ENCODE data around the gene PGGT1B. TPM values are rescaled to one million over a fixed set of nuclear protein-coding genes. Genes with fewer than 3 reads are reported as not detected.
A peak's percentile ranks its signal among the peaks of the same experiment; 100 is the strongest.
"Not testable (repeated sequence)": the region's sequence is repeated elsewhere in the genome, so short reads cannot be mapped to it uniquely, and the experiment has no call there.

The PGGT1B gene
- total RNA-seq, 1 donor from 2014 or later, result 23.2 TPM

GRCh38 chr5:115262011-115262320, 711 bp downstream of the PGGT1B start:
- ATAC-seq (peak; percentile 42), DNase-seq (ENCODE audit: low spot score) (no peak)

- ATAC-seq (no peak), DNase-seq (ENCODE audit: low spot score) (no peak)
These were observed 2.4 kb downstream of the PGGT1B start for GRCh38 chr5:115260248-115260647.

- no peak for ATAC-seq
- no peak for DNase-seq (ENCODE audit: low spot score)
These were observed 4.7 kb downstream of the PGGT1B start for GRCh38 chr5:115257981-115258380.

GRCh38 chr5:115249379-115249778, 13.3 kb downstream of the PGGT1B start:
- DNase-seq (ENCODE audit: low spot score); ATAC-seq: not testable (repeated sequence)

- ATAC-seq, result peak; percentile 84
- DNase-seq (ENCODE audit: low spot score), result no peak
These were observed 16.2 kb downstream of the PGGT1B start for GRCh38 chr5:115246361-115246991.

GRCh38 chr5:115243412-115243811, 19.3 kb downstream of the PGGT1B start:
- ATAC-seq (peak; percentile 72), DNase-seq (ENCODE audit: low spot score) (no peak)

- ATAC-seq (peak; percentile 89), DNase-seq (ENCODE audit: low spot score) (no peak)
These were observed 20.6 kb downstream of the PGGT1B start for GRCh38 chr5:115241881-115242642.

- no peak for ATAC-seq
These were observed 25.6 kb downstream of the PGGT1B start for GRCh38 chr5:115237066-115237465.

GRCh38 chr5:115236599-115236998, 26.1 kb downstream of the PGGT1B start:
- no peak for DNase-seq (ENCODE audit: low spot score)
- ATAC-seq, result no peak

More at GRCh38 chr5:115237066-115237465, 25.6 kb downstream of the PGGT1B start:
- no peak for DNase-seq (ENCODE audit: low spot score)

- no peak for DNase-seq (ENCODE audit: low spot score)
- no peak for ATAC-seq
These were observed 31.1 kb downstream of the PGGT1B start for GRCh38 chr5:115231598-115231997.

GRCh38 chr5:115229606-115230005, 33.1 kb downstream of the PGGT1B start:
- DNase-seq (ENCODE audit: low spot score) (no peak), ATAC-seq (no peak)

- ATAC-seq (no peak), DNase-seq (ENCODE audit: low spot score) (no peak)
These were observed 35.4 kb downstream of the PGGT1B start for GRCh38 chr5:115227281-115227680.

GRCh38 chr5:115214541-115214940, 48.1 kb downstream of the PGGT1B start:
- ATAC-seq (no peak), DNase-seq (ENCODE audit: low spot score) (no peak)

- DNase-seq (ENCODE audit: low spot score), result no peak
- peak; percentile 53 for ATAC-seq
These were observed 53.4 kb downstream of the PGGT1B start for GRCh38 chr5:115209279-115209678.

GRCh38 chr5:115202952-115203351, 59.7 kb downstream of the PGGT1B start:
- DNase-seq (ENCODE audit: low spot score) (no peak), ATAC-seq (no peak)

- DNase-seq (ENCODE audit: low spot score), result no peak
- no peak for ATAC-seq
These were observed 66.5 kb downstream of the PGGT1B start for GRCh38 chr5:115196161-115196560.

- peak; percentile 77 for DNase-seq (ENCODE audit: low spot score)
- ATAC-seq, result peak; percentile 98
These were observed 68.0 kb downstream of the PGGT1B start for GRCh38 chr5:115194676-115195075.

- DNase-seq (ENCODE audit: low spot score) (no peak), ATAC-seq (no peak)
These were observed 69.4 kb downstream of the PGGT1B start for GRCh38 chr5:115193295-115193694.

- DNase-seq (ENCODE audit: low spot score), result no peak
- ATAC-seq, result no peak
These were observed 70.6 kb downstream of the PGGT1B start for GRCh38 chr5:115192098-115192497.

GRCh38 chr5:115191474-115192031, 71.1 kb downstream of the PGGT1B start:
- ATAC-seq (no peak), DNase-seq (ENCODE audit: low spot score) (no peak)

GRCh38 chr5:115190388-115190787, 72.3 kb downstream of the PGGT1B start:
- DNase-seq (ENCODE audit: low spot score), result no peak
- ATAC-seq, result no peak

- ATAC-seq, result no peak
- DNase-seq (ENCODE audit: low spot score), result no peak
These were observed 72.8 kb downstream of the PGGT1B start for GRCh38 chr5:115189866-115190265.

Data from left lobe of liver (tissue), 2 donors.